OCI-LY1 (cell line): Measurements from ENCODE around the gene GSDMA.

Experiments
- EZH2 ChIP-seq: fragments of 200-600 bp; sonication (generic), shearing (Covaris generic); IDR thresholded peaks from 2 replicates; pipeline ENCODE4 v1.8.0; 2017; ENCODE audit warnings: borderline replicate concordance, mixed run types, mild to moderate bottlenecking, antibody characterized with exemption, low read length, moderate library complexity, mixed read lengths
- TF ChIP-seq, protein P1 (sequence below): fragments of 200-600 bp; sonication (generic), shearing (Covaris generic); IDR thresholded peaks from 2 replicates; pipeline ENCODE4 v1.5.1; 2017; ENCODE audit warnings: mild to moderate bottlenecking, antibody characterized with exemption, low read length, moderate library complexity, mixed read lengths

GRCh38 chr17:39927101-39927928 lies 35.5 kb upstream of the GSDMA start, which contains the start of the genes LRRC3C and ORMDL3:
- TF ChIP-seq, protein P1, sequence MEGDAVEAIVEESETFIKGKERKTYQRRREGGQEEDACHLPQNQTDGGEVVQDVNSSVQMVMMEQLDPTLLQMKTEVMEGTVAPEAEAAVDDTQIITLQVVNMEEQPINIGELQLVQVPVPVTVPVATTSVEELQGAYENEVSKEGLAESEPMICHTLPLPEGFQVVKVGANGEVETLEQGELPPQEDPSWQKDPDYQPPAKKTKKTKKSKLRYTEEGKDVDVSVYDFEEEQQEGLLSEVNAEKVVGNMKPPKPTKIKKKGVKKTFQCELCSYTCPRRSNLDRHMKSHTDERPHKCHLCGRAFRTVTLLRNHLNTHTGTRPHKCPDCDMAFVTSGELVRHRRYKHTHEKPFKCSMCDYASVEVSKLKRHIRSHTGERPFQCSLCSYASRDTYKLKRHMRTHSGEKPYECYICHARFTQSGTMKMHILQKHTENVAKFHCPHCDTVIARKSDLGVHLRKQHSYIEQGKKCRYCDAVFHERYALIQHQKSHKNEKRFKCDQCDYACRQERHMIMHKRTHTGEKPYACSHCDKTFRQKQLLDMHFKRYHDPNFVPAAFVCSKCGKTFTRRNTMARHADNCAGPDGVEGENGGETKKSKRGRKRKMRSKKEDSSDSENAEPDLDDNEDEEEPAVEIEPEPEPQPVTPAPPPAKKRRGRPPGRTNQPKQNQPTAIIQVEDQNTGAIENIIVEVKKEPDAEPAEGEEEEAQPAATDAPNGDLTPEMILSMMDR: no peak
- TF ChIP-seq EZH2: no peak
